GM21619 (cell line): ENCODE data around the gene STAC2.

Experiments
- ATAC-seq: cut with Tn5 transposase; IDR thresholded peaks from one replicate; pipeline ENCODE4 v1.9.1; 2021; ENCODE audit not compliant: unreplicated experiment

STAC2 gene

GRCh38 chr17:39212195-39212810 is 13.4 kb downstream of the STAC2 start:
- ATAC-seq: no peak

- ATAC-seq: no peak
These were observed 15.7 kb downstream of the STAC2 start for GRCh38 chr17:39210093-39210434.

GRCh38 chr17:39209317-39210092 is 16.2 kb downstream of the STAC2 start:
- ATAC-seq: no peak

- peak; percentile 40 for ATAC-seq
These were observed 16.9 kb downstream of the STAC2 start for GRCh38 chr17:39208893-39209292.

GRCh38 chr17:39208136-39208535 is 17.6 kb downstream of the STAC2 start:
- ATAC-seq: no peak

- no peak for ATAC-seq
These were observed 20.6 kb downstream of the STAC2 start for GRCh38 chr17:39205112-39205526.

- no peak for ATAC-seq
These were observed 21.5 kb downstream of the STAC2 start for GRCh38 chr17:39204245-39204644.

GRCh38 chr17:39200957-39201510 is 24.7 kb downstream of the STAC2 start:
- no peak for ATAC-seq

GRCh38 chr17:39200070-39200879 is 25.5 kb downstream of the STAC2 start, which contains the start of gene RPL19:
TSS of gene RPL19 (plus strand) at chr17:39200283. CDS start at chr17:39200345, 62 bp downstream.
- ATAC-seq: peak; percentile 52

- peak; percentile 47 for ATAC-seq
These were observed 26.0 kb downstream of the STAC2 start for GRCh38 chr17:39199820-39200069.

- no peak for ATAC-seq
These were observed 27.6 kb downstream of the STAC2 start for GRCh38 chr17:39198186-39198566.

- peak; percentile 31 for ATAC-seq
These were observed 28.2 kb downstream of the STAC2 start, which contains the start of gene CACNB1 for GRCh38 chr17:39197380-39198185. TSS of gene CACNB1 (minus strand) at chr17:39197669. CDS start at chr17:39197495, 174 bp downstream.

GRCh38 chr17:39196808-39197291 is 28.9 kb downstream of the STAC2 start:
- no peak for ATAC-seq

- ATAC-seq: no peak
These were observed 29.4 kb downstream of the STAC2 start for GRCh38 chr17:39196241-39196807.

- ATAC-seq: no peak
These were observed 30.1 kb downstream of the STAC2 start for GRCh38 chr17:39195568-39196160.

- no peak for ATAC-seq
These were observed 30.7 kb downstream of the STAC2 start for GRCh38 chr17:39194985-39195524.

- ATAC-seq: no peak
These were observed 31.4 kb downstream of the STAC2 start for GRCh38 chr17:39194089-39194984.

GRCh38 chr17:39193346-39193745 is 32.4 kb downstream of the STAC2 start:
- no peak for ATAC-seq

- no peak for ATAC-seq
These were observed 32.8 kb downstream of the STAC2 start for GRCh38 chr17:39192901-39193300.
